HG03066 (cell line): Measurements from ENCODE around the gene RRAS2.
"Not testable (repeated sequence)": the region's sequence is repeated elsewhere in the genome, so short reads cannot be mapped to it uniquely, and the experiment has no call there.

Experiments used
- ATAC-seq: cut with Tn5 transposase; IDR thresholded peaks from one replicate; pipeline ENCODE4 v1.9.1; 2021; ENCODE audit warnings: low read depth; ENCODE audit not compliant: unreplicated experiment

The RRAS2 gene

DNA sequence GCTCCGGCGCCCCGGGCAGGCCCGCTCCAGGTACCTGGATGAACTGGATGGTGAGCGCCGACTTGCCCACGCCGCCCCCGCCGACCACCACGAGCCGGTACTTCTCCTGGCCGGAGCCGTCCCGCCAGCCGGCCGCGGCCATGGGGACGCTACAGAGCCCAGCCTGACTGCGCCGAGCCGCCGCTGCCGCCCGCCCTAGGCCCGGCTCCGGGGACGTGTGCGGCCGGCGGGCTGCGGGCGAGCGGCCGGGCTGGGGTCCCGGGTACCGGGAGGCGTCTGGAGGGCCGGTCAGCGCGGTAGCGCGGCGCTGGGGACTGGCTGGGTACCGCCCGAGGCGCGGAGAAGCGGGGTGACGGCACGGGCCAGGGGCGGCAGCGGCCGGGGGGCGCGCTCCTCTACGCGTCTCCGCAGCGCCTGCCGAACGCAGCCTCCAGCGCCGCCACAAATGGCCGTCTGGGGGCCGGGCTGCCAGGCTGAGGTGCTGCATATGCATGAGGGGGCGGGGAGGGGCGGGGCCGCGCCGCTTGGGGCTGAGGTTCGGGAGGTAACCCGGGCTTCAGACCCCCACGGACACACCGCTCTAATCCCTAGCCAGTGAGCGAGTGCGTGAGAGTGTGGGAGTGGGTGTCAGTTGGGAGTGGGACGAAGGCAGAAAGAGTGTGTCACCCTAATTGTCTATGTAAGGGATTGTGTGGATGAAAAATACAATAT, at the start of gene RRAS2:
Gene RRAS2, minus strand, starts transcription at position 455 of the 711 bp plus-strand sequence. Its CDS starts 313 bp downstream, at position 142.
- ATAC-seq, result peak; percentile 85

DNA sequence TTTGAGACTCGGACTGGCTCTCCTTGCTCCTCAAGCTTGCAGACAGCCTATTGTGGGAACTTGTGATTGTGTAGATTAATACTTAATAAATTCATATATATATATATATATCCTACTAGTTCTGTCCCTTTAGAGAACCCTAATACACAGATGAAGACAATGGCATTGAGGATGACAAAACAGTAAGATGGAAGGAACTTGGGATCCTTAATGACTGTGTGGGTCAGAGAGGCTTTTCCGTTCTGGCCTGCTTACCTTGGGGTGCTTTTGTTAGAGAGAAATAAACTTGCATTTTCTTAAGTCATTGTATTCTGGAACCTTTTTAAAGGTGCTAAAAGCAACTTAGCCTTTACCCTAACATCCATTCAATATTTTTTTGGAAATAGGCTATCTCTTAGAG, 49.6 kb upstream of the RRAS2 start:
- no peak for ATAC-seq

DNA sequence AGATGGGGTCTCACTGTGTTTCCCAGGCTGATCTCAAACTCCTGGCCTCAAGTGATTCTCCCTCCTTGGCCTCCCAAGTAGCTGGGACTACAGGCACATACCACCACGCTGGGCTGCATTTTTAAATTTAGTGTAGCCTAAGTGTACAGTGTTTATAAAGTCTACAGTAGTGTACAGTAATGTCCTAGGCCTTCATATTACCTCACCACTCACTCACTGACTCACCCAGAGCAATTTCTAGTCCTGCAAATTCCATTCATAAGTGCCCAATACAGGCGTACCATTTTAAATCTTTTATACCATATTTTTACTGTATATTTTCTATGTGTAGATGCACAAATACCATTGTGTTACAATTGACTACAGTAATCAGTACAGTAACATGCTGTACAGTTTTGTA, 47.1 kb upstream of the RRAS2 start:
- ATAC-seq, result not testable (repeated sequence)

DNA sequence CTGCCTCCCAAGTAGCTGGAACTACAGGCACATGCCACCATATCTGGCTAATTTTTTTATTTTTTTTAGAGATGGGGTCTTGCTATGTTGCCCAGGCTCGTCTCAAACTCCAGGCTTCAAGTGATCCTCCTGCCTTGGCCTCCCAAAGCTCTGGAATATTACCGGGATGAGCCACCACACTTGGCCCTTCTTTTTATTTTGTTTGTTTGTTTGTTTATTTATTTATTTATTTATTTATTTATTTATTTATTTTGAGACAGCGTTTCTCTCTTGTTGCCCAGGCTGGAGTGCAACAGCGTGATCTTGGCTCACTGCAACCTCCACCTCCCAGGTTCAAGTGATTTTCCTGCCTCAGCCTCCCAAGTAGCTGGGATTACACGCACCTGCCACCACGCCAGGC, 44.5 kb upstream of the RRAS2 start:
- not testable (repeated sequence) for ATAC-seq

DNA sequence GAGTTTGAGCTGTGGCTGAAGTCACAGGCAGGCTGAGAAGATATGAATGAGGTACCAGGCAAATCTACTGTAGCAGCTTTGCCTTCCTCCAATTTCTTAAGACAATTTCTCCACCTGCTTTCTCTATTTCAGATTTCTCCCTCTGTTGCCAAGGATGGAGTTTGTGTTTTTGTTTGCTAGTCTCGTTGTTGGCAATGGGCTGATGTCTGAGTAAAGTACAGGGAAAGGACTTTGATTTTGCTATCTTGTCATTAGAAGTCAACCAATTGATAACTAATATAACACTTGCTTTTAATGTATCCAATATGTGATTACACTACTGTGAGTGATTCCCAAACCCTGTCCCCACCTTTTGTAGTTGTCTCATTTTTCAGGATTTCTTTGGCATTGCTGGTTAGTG, 40.1 kb upstream of the RRAS2 start:
- no peak for ATAC-seq

DNA sequence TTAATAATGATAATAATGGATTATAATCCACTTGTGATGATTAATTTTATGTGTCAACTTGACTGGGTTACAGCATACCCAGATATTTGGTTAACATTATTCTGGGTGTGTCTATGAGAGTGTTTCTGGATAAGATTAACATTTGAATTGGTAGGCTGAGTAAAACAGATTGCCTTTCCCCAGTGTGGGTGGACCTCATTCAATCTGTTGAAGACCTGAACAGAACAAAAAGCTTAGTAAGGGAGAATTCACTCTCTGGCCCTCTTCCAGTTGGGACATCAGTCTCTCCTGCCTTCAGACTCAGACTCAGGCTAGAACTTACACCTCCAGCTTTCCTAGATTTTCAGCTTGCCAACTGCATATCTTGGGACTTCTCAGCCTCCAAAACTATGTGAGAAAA, 37.3 kb upstream of the RRAS2 start:
- no peak for ATAC-seq

DNA sequence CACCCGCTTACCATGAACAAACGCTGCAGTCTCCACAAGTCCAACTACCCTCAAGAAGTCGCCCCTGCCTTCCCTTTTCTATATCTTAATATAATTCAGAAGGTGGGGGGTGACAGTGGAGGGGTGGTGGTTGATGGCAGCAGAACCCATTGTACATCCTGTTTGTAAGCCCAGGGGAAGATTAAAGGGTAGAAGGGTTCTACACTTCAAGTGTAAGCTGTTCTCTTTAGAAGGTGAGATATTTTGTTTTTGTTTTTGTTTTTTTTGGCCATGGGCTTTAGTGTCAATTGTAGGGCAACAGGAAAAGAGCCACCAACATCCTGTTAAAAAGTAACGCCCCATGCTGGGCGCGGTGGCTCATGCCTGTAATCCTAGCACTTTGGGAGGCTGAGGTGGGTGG, 34.9 kb upstream of the RRAS2 start:
- ATAC-seq, result no peak

DNA sequence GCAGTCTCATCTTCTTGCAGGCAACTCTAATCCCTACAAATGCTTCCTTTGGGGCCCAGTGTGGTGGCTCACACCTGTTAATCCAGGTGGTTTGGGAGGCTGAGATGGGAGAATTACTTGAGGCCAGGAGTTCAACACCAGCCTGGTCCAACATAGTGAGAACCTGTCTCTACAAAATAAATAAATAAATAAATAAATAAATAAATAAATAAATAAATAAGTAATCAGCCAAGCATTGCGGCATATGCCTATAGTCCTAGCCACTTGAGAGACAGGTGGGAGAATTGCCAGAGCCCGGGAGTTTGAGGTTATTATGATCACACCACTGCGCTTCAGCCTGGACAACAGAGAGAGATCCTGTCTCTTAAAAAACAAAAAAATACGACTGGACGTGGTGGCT, 34.1 kb upstream of the RRAS2 start:
- no peak for ATAC-seq

DNA sequence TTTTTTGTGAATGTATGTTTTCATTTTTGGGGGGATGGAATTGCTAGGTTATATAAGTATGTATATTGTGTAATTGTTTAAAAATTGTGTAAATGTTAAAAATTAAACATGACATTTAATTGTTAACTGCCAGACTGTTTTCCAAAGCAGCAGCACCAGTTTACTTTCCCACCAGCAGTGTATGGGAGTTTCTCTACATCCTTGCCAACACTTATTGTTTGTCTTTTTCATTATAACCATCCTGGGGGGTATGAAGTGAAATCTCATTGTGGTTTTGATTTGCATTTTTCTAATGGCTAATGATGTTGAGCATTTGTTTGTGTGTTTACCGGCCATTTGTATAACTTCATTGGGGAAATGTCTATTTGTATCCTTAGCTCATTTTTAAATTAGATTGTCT, 31.7 kb upstream of the RRAS2 start:
- ATAC-seq, result no peak

DNA sequence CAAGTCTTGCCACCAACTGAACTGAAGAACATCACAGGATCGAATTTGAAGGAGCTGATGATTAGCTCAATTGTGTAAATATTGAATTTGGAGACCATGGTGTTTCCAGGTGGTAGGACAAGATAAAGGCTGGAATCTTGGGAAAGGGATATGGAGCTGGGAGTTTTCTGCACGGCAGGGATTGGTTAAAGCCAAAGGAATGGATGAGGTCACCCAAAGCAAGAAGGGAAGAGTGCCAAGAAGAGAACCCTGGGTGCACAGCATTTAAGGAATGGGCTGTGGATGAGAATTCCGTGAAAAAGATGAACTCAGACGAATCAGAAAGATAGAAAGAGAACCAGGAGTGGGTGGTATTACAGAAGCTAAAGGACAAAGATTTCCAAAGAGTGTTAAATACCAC, 29.4 kb upstream of the RRAS2 start:
- ATAC-seq, result no peak

DNA sequence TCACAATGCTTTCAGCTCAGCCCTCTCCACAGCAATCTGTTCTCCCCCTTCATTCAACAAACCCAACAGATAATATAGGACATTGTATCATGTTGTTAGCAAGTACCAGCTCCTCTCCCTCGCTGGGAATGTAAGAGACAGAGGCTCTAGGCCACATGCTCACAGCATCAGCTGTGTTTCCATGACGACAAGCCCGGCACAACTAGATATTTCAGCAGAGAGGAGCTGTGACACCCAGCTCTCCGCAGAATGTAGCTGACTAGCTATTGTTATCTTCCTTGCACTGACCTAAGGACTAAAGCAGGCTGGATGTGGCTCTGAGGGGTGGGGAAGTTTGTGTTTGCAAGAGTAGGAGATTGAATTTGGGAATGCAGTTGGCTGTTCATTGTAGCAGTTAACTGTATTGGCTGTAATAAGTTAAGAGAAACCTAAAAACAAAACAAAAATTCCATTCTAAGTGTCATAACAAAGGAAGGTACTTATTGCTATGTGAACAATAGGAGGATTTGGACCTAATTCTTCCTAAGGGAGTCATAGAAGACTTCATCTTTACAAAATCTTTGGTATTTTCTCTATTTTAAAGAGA, 28.0 kb upstream of the RRAS2 start:
- ATAC-seq, result no peak

DNA sequence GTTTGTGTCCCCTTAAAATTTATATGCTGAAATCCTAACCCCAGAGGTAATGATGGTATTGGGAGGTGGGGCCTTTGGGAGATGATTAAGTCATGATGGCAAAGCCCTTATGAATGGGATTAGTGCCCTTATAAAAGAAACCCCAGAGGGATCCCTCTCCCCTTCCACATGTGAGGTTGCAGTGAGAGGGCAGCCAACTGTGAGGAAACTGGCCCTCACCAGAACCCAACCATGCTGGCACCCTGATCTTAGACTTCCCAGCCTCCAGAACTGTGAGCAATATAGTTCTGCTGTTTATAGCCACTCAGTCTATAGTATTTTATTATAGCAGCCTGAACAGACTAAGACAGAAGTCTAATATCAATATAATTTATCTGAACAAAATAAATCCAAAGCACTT, 27.1 kb upstream of the RRAS2 start:
- ATAC-seq, result no peak

DNA sequence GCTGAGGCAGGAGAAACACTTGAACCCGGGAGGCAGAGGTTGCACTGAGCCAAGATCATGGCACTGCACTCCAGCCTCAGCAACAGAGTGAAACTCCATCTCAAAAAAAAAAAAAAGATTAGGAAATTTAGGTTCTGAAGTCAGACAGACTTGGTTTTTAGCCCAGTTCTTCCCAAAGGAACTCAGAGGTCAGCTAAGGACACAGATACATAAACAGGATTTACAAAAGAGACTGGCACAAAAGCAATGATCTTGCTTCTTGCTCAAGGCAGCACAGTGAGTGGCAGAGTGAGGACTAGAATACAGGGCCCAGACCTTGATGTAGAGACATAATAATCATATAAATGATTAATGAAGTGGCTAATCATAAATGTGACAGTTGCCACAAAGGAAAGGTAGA, 25.4 kb upstream of the RRAS2 start:
- no peak for ATAC-seq

DNA sequence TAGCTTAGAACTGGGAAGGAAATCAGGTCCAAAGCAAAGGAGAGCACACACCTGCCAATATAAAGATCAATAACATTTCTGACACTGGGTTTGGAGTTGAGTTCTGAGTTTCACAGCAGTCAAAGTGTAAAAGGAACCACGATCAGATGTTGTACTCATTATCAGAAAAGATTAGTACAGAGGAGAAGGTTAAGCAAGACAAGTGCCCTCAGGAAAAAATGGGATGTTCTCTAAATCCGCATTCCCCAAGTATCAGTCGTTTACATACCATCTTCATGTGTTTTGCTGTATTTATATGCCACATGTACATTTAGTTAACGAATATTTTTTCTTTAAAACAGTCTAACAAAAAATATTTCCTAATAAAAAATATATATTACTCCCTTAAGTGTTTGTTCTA, 23.0 kb upstream of the RRAS2 start:
- no peak for ATAC-seq

DNA sequence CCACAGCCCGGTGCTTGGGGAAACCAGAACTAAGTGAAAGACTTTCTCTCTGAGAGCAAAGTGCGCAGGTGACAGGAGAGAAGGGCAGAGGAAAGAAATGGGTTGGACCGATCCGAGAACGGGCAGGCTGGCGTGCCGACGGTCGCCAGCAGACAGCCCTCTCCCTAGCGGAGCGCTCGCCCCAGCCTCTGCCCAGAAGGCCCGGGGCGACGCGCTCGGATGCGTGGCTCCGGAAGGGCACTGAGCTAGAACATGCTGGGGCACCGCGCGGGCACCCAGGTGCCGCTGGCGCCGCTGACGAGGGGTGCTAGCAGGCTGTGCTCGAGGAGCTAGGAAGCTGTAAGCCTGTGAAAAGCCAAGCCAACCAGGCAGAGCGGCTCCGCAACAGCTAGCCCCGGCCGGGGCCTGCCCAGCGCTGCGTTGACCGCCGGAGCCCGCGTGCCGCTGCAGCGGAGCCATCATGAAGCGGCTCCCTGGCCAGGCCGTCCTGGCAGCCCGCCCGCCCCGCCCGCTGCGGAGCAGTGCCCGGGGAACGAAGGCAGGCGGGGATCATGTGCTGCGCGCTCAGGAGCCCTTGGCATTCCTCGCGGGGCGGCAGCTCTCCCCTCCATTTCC, 22.1 kb upstream of the RRAS2 start:
- peak; percentile 68 for ATAC-seq

DNA sequence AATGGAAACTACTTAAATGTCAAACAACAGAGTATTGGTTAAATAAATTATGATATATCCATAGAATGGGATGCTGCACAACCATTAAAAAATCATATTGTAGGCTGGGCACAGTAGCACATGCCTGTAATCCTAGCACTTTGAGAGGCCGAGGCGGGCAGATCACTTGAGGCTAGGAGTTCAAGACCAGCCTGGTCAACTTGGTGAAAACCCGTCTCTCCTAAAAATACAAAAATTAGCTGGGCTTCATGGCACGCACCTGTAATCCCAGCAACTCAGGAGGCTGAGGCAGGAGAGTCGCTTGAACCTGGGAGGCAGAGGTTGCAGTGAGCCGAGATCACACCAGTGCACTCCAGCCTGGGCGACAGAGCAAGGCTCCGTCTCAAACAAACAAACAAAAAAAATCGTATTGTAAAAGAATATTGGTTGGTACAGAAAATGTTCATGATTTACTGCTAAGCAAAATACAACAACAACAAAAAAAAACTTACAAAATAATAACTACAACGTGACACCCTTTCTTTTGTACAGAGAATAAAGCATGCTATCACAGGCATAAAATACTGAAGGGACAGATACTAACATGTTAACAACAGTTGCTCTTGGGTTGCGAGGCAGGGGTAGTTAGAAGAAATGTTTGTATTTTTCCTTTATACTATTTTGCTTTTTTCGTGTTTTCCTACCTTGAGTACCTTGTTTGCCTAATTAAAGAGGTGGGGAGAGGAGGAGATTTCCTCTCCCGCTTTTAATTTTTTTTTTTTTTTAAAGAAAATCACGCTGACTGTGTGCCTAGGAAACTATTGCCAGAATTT, 21.3 kb upstream of the RRAS2 start:
- no peak for ATAC-seq

DNA sequence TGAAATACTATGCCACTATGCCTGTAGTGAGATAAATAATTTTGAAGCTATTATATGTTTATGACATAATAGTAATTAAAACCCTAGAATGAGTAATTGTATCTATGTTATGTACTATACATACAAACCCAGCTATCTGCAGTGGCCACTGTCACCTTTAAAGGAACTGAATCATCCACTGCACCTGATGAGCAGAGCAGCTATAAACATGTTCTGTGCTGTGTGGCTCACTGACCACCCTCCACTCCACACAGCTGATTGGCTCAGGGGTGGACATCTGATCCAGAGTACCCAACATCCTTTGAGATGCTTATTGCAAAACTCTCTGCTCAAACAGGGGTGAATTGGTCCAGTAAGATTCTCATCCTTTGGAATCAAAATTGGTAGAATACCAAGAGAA, 19.2 kb upstream of the RRAS2 start:
- ATAC-seq, result no peak

DNA sequence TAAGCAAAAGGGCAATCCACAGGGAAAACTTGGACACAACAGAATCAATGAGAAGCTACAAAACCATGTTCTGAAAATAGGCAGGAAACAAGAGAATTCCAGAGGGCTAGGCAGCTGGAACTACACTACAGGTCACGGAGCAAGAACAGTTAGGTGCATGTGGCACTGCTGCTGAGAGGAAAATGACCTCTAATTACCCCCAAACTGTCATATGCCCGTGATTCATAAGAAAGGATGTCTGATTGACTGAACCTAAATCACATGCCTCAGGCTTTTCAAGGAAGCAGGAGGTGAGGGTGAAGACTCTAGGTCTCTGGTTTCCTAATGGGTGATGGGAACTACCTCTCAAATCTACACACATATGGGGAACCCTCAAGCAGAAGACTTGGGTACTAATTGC, 17.9 kb upstream of the RRAS2 start:
- no peak for ATAC-seq

DNA sequence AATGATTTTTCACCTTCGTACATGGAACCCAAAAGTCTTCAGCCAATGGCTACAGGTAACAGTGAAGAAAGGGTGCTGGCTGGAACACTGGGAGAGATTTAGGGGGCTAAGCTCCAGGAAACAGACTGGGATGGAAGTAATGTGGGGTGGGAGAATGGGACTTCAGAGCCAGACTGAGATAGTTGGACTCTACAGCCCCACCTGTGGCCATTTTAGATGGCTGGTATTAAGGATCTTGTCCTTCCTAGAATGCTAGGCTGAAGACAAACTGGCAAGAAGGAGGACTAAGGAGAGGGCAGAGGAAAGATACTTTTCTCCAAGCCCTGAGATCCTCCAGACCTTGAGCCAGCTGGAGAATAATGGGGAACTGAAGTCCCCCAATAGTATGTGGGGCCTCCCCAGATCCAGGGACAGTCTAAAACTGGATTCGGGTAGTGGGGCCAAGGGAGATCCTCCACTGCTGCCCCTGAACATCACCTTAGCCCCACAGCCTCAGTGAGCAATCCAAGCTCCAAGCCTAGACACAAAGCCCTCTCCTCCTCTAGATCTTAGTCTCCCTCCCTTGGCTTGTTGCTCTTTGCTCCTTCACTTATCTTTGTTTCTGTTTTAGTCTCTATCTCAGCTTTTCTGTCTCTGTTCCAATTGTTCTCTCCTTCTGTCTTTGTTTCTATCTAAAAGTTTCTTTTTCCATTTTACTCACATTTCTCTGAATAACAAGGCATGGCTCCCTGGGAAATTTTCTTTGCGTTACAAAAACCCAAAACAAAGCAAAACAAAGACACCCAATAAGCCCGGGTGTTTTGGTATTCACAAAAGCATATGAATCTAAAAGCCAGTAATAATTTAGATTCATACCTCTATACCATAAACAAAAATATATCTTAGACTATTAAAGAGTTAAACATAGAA, 16.2 kb upstream of the RRAS2 start:
- ATAC-seq, result no peak

DNA sequence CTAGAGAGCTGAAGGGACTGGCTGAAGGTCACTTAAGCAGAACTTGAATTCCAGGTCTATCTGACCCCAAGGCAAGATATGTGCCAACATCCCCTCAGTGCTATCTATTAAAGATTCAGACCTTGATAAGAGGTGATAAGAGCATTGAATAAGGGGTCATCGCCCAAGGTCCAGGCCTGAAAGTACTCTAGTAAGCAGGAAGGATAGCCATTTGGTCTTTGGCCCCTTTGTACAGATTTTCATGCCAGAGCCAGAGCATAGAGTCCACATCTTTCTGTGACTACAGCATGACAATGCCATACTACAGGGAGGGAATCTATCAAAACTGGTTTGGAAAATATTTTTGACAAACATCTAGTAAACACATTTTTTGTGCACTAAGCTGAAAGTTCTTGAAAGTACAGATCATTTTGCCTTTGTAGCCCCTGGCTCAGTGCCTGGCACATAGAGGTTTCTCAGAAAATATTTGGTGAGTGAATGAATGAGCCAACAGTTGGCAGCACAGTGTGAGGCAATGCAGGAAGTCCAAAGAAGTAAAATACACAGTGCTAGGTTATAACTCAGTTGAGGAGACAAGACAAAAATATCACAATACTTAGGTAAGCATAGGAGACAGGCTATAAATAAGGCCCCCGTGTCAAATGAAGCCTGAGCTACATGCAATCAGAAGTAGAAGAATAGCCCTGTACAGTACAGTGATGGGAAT, 15.1 kb upstream of the RRAS2 start:
- ATAC-seq, result no peak
